CD14-positive monocyte (primary cell): ENCODE results near the gene ZBTB3. TPM values are rescaled to one million over a fixed set of nuclear protein-coding genes. Genes with fewer than 3 reads are reported as not detected.

Experiments
- DNase-seq, 3 donors: peaks; one replicate each; pipeline ENCODE4 v3.0.0-alpha.2; 2011 to 2022
- H2AFZ ChIP-seq: 2 replicates; pipeline ENCODE4 v1.6.0; 2012; ENCODE audit warnings: mild to moderate bottlenecking, low read depth, low read length, inconsistent platforms; ENCODE audit not compliant: insufficient read depth, poor library complexity, severe bottlenecking
- H3K27ac ChIP-seq, 2 donors: 1 replicate in 1 of 2; 2 replicates in 1 of 2; pipeline ENCODE4 v1.5.1; 2012 to 2013; ENCODE audit warnings: low read length in 2 of 2, control low read depth in 1 of 2, inconsistent platforms in 1 of 2, low read depth in 1 of 2, mild to moderate bottlenecking in 1 of 2
- H3K27me3 ChIP-seq, 2 donors: one replicate each; pipeline versions ENCODE4 v1.6.0 to v1.6.1; 2011 to 2013; ENCODE audit warnings: low read length in 2 of 2; ENCODE audit not compliant: control insufficient read depth in 2 of 2, insufficient read depth in 2 of 2
- H3K36me3 ChIP-seq, 2 donors: replicated peaks in 1 of 2; 1 replicate in 1 of 2; 2 replicates in 1 of 2; pipeline versions ENCODE4 v1.5.1 to v1.6.1; 2012 to 2013; ENCODE audit warnings: low read length in 2 of 2, control low read depth in 1 of 2, inconsistent platforms in 1 of 2, mild to moderate bottlenecking in 1 of 2; ENCODE audit not compliant: insufficient read depth in 2 of 2, control insufficient read depth in 1 of 2
- H3K4me1 ChIP-seq, 2 donors: 1 replicate in 1 of 2; 2 replicates in 1 of 2; pipeline versions ENCODE4 v1.5.1 to v1.6.1; 2012 to 2013; ENCODE audit warnings: low read length in 2 of 2, control low read depth in 1 of 2, inconsistent platforms in 1 of 2, mild to moderate bottlenecking in 1 of 2, moderate library complexity in 1 of 2; ENCODE audit not compliant: insufficient read depth in 2 of 2, control insufficient read depth in 1 of 2
- H3K4me2 ChIP-seq: replicated peaks from 2 replicates; pipeline ENCODE3; 2012; ENCODE audit warnings: low read length, moderate library complexity, mild to moderate bottlenecking; ENCODE audit not compliant: poor library complexity, severe bottlenecking; ENCODE audit errors: extremely low read depth
- H3K4me3 ChIP-seq, 3 experiments: fragments of 200-600 bp in 1 of 3; sonication (generic) in 1 of 3; replicated peaks in 1 of 3; 1 replicate in 2 of 3; 2 replicates in 1 of 3; pipeline ENCODE4 v1.5.1; 2011 to 2013; ENCODE audit warnings: low read length in 3 of 3, mild to moderate bottlenecking in 3 of 3, control low read depth in 2 of 3, low read depth in 2 of 3, inconsistent platforms in 1 of 3, moderate library complexity in 1 of 3
- H3K79me2 ChIP-seq: 2 replicates; pipeline ENCODE4 v1.6.0; 2012; ENCODE audit warnings: mild to moderate bottlenecking, control low read depth, inconsistent platforms, low read length, moderate library complexity; ENCODE audit not compliant: insufficient read depth
- H3K9ac ChIP-seq: 2 replicates; pipeline ENCODE4 v1.6.0; 2017; ENCODE audit warnings: low read length, mild to moderate bottlenecking; ENCODE audit not compliant: insufficient read depth, poor library complexity, severe bottlenecking
- H3K9me3 ChIP-seq, 2 donors: replicated peaks in 1 of 2; 1 replicate in 1 of 2; 2 replicates in 1 of 2; pipeline versions ENCODE4 v1.5.1 to v1.6.1; 2012 to 2013; ENCODE audit warnings: low read length in 2 of 2, control low read depth in 1 of 2; ENCODE audit not compliant: control insufficient read depth in 1 of 2, insufficient read depth in 1 of 2
- H4K20me1 ChIP-seq: 2 replicates; pipeline ENCODE4 v1.6.0; 2012; ENCODE audit warnings: mild to moderate bottlenecking, low read length, control low read depth, moderate library complexity; ENCODE audit not compliant: insufficient read depth
- H3K27ac Mint-ChIP-seq, 7 donors: one replicate each; pipeline ENCODE4 v1.8.0; 2020; ENCODE audit warnings: mild to moderate bottlenecking in 7 of 7, mixed read lengths in 7 of 7, moderate library complexity in 6 of 7, inconsistent platforms in 2 of 7
- H3K27me3 Mint-ChIP-seq, 3 donors: one replicate each; pipeline ENCODE4 v1.8.0; 2021 to 2022; ENCODE audit warnings: low read depth in 3 of 3, mild to moderate bottlenecking in 3 of 3, mixed read lengths in 3 of 3, moderate library complexity in 3 of 3, inconsistent platforms in 1 of 3
- H3K36me3 Mint-ChIP-seq, 2 donors: one replicate each; pipeline ENCODE4 v1.8.0; 2020; ENCODE audit warnings: mixed read lengths in 2 of 2, inconsistent platforms in 1 of 2, mild to moderate bottlenecking in 1 of 2
- H3K4me1 Mint-ChIP-seq: one replicate; pipeline ENCODE4 v1.8.0; 2020; ENCODE audit warnings: mild to moderate bottlenecking, mixed read lengths
- H3K4me3 Mint-ChIP-seq, 2 donors: one replicate each; pipeline ENCODE4 v1.8.0; 2020; ENCODE audit warnings: mild to moderate bottlenecking in 2 of 2, mixed read lengths in 2 of 2, moderate library complexity in 1 of 2
- H3K9me3 Mint-ChIP-seq, 7 donors: one replicate each; pipeline ENCODE4 v1.8.0; 2020 to 2022; ENCODE audit warnings: mixed read lengths in 7 of 7, mild to moderate bottlenecking in 6 of 7, moderate library complexity in 6 of 7, inconsistent platforms in 2 of 7
- WGBS: methylation state at CpG from one replicate; pipeline ENCODE4 v1.1.5; 2013; ENCODE audit warnings: missing lambda C conversion rate; ENCODE audit not compliant: insufficient coverage; 5-methylcytosine and 5-hydroxymethylcytosine counted together
- intact Hi-C, 2 donors: fragments of 100-400 bp; cut with micrococcal nuclease; formaldehyde crosslinking; loops; one replicate each; pipeline versions ENCODE4 v1.15.0 to v1.15.1; 2023
- polyA minus RNA-seq: library from RNA; depleted of rRNA, polyadenylated mRNA; stranded (reverse); fragments of >200 nt; gene quantifications from 2 replicates; pipeline ENCODE4 v1.2.3, GENCODE V29; 2012
- polyA plus RNA-seq, 3 donors: library from polyadenylated mRNA; depleted of rRNA in 1 of 3; unstranded in 2 of 3; stranded (reverse) in 1 of 3; fragments of 300-500 nt in 2 of 3; fragments of >200 nt in 1 of 3; fragmentation: Illumina TruSeq in 2 of 3; gene quantifications; 1 replicate in 2 of 3; 2 replicates in 1 of 3; pipeline ENCODE4 v1.2.3, GENCODE V29; 2012 to 2021
- total RNA-seq, 12 experiments: library from RNA in 1 of 12; stranded (reverse) in 1 of 12; fragments of 120-200 nt in 1 of 12; gene quantifications; one replicate each; pipeline ENCODE4 v1.2.4 and lab custom pipeline; 2013 to 2026; ENCODE audit warnings: mixed read lengths in 6 of 12, inconsistent platforms in 1 of 12
- TF ChIP-seq, protein P1 (sequence below): fragments of 200-600 bp; IDR thresholded peaks from one replicate; pipeline ENCODE4 v1.8.0; 2022; ENCODE audit warnings: antibody characterized with exemption, mild to moderate bottlenecking

The ZBTB3 gene
- total RNA-seq (2013): 10.4 TPM
- polyA plus RNA-seq (1 to 10 TPM; 1.7 to 4.5 (median 2.0) TPM), polyA minus RNA-seq (7.8 and 8.1 TPM in 2 replicates), total RNA-seq (lab: John Stamatoyannopoulos, UW) (1.5 to 5.8 (median 2.5) reads per million in 11 experiments)

DNA sequence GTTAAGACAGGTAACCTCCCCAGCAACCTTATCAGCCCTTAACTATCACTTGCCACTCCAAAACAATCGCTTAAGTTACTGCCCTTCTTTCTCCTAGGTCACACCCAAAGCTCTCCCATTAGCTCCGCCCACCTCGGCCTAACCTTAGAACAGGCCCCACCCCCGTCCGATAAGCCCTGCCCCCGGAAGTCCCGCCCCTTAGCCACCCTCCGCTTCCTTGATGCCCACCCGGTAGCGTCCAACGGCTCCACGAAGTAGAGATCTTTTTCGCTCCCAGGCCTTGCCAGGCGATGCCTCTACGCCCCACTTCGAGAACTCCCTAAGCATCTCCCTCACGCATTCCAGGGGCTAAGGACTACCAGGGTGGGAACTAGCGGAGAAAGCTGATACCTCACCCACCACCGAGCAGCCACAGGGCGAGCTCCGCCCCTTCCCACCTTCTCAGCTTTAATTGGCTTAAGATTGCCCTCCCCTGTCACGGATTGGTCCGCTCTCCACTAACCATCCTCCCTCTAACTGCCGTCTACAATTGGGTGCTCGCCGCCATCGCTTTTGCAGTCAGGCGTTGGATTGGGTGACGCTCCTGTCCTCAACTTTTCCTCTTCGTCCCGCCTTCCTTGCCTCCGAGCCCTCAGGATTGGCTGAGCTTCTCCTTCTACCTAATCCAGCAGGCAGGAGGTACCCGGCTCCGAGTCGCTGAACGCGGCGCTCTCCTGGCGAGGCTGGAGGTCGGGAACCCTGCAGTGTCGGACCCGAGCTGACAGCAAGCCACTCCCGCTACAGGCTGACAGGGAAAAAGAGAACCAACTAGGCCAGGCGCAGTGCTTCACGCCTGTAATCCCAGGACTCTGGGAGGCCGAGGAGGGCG is at the start of gene ZBTB3:
ZBTB3 (minus strand) TSS at position 425 of the 868 bp plus-strand sequence. CDS start 496 bp downstream, outside the sequence.
- Histone ChIP-seq H3K9me3 (no peaks in the 10 kb centered on the region), H3K4me1 (peaks cover 12 to 19% of the 10 kb centered on the region in 2 donors)

DNA sequence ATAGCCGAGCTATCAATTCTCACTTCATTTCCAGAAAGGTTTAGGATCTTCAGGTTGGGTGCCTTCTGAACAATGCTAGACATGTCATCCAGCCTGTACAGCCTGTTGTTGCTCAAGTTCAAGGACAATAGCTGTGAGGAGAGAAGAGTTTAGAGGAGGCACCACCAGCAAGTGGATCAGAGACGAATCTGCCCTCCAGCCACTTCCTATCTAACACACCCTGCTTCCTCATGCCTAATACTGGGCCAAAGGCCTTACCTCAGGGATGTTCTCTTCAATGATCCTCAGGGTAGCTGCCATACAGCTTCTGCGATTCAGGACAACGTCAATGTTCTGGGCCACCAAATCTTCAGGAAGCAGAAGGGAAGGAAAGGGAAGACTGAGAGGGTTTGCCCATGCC is 47.1 kb upstream of the ZBTB3 start:
- Mint-ChIP-seq H3K27me3 (peaks cover 0 to 1% (median 0%) of the 10 kb centered on the region in 3 donors), H3K4me1 (peaks cover 14% of the 10 kb centered on the region), H3K27ac (peak overlapping the region in 4 of 7 donors; percentile 19 to 66 (median 63)), H3K4me3 (no peak overlapping the region), H3K9me3 (no peaks in the 10 kb centered on the region), H3K36me3 (peaks cover 71 to 80% of the 10 kb centered on the region in 2 donors)
- Histone ChIP-seq H4K20me1 (peaks cover 88% of the 10 kb centered on the region), H2AFZ (no peak overlapping the region), H3K79me2 (peaks cover 91% of the 10 kb centered on the region), H3K27me3 (no peaks in the 10 kb centered on the region), H3K9ac (no peak overlapping the region), H3K36me3 (peaks cover 74 to 77% of the 10 kb centered on the region in 2 donors), H3K4me1 (peaks cover 19 to 21% of the 10 kb centered on the region in 2 donors), H3K4me2 (no peak overlapping the region), H3K4me3 (no peak overlapping the region), H3K27ac (peak overlapping the region in 1 of 2 donors; percentile 32), H3K9me3 (no peaks in the 10 kb centered on the region)
- intact Hi-C loops: loop anchor here in 1 of 2 donors (5.0 kb wide), 1 partner anchor 36 kb away; the partner anchor contains the start of gene WDR74
- TF ChIP-seq, protein P1, sequence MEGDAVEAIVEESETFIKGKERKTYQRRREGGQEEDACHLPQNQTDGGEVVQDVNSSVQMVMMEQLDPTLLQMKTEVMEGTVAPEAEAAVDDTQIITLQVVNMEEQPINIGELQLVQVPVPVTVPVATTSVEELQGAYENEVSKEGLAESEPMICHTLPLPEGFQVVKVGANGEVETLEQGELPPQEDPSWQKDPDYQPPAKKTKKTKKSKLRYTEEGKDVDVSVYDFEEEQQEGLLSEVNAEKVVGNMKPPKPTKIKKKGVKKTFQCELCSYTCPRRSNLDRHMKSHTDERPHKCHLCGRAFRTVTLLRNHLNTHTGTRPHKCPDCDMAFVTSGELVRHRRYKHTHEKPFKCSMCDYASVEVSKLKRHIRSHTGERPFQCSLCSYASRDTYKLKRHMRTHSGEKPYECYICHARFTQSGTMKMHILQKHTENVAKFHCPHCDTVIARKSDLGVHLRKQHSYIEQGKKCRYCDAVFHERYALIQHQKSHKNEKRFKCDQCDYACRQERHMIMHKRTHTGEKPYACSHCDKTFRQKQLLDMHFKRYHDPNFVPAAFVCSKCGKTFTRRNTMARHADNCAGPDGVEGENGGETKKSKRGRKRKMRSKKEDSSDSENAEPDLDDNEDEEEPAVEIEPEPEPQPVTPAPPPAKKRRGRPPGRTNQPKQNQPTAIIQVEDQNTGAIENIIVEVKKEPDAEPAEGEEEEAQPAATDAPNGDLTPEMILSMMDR: no peak
- DNase-seq: no peak
- WGBS: 100% methylated on average over 1 of the region's 4 CpGs

More for the DNA sequence above, at the start of gene ZBTB3:
- peak within 1 kb of the TSS; percentile 81 for H3K4me2 ChIP-seq
- WGBS: under 1% methylated on average over 47 of the region's 47 CpGs
- H3K4me1 Mint-ChIP-seq: peaks cover 21% of the 10 kb centered on the region
- intact Hi-C loops: no loop called here
- DNase-seq: peak; percentile 99
- peak within 1 kb of the TSS; percentile 77 for H3K9ac ChIP-seq
- peaks cover 36% of the 10 kb centered on the region for H3K79me2 ChIP-seq
- H3K27ac Mint-ChIP-seq: peak within 1 kb of the TSS; percentile 94 to 100 (median 98)
- H3K36me3 ChIP-seq: peaks cover 6 to 25% of the 10 kb centered on the region in 2 donors
- peak within 1 kb of the TSS; percentile 96 to 98 for H3K4me3 Mint-ChIP-seq
- H3K4me3 ChIP-seq: peak within 1 kb of the TSS; percentile 66 to 95 (median 79)
- H3K27me3 Mint-ChIP-seq: peaks cover 1 to 2% (median 1%) of the 10 kb centered on the region in 3 donors
- peak within 1 kb of the TSS; percentile 76 to 92 for H3K27ac ChIP-seq
- H3K9me3 Mint-ChIP-seq: no peaks in the 10 kb centered on the region
- peak within 1 kb of the TSS; percentile 90 for H2AFZ ChIP-seq
- TF ChIP-seq, protein P1: no peak
- H4K20me1 ChIP-seq: no peaks in the 10 kb centered on the region
- peaks cover 11 to 36% of the 10 kb centered on the region in 2 donors for H3K36me3 Mint-ChIP-seq
- no peaks in the 10 kb centered on the region for H3K27me3 ChIP-seq
